Fibroblast of lung (primary cell): ENCODE data around the gene PFKFB4. TPM values are rescaled to one million over a fixed set of nuclear protein-coding genes. Genes with fewer than 3 reads are reported as not detected.

Experiments used
- DNase-seq, 2 donors: peaks; one replicate each; pipeline versions ENCODE4 v3.0.0 to v3.0.0-alpha.2; 2010; ENCODE audit warnings: low read depth in 2 of 2
- H2AFZ ChIP-seq: 2 replicates; pipeline ENCODE4 v1.5.1; 2012; ENCODE audit warnings: low read length, control low read depth, inconsistent platforms
- H3K27ac ChIP-seq: 2 replicates; pipeline ENCODE4 v1.5.1; 2011; ENCODE audit warnings: low read length, control low read depth; ENCODE audit not compliant: insufficient read depth
- H3K27me3 ChIP-seq: 2 replicates; pipeline ENCODE4 v1.5.1; 2011; ENCODE audit warnings: mild to moderate bottlenecking, low read length; ENCODE audit not compliant: control insufficient read depth, insufficient read depth
- H3K36me3 ChIP-seq: 2 replicates; pipeline ENCODE4 v1.5.1; 2011; ENCODE audit warnings: low read length; ENCODE audit not compliant: control insufficient read depth, insufficient read depth
- H3K4me1 ChIP-seq: 2 replicates; pipeline ENCODE4 v1.5.1; 2011; ENCODE audit warnings: low read length; ENCODE audit not compliant: control insufficient read depth, insufficient read depth; ENCODE audit errors: extremely low read depth
- H3K4me2 ChIP-seq: 2 replicates; pipeline ENCODE4 v1.5.1; 2011; ENCODE audit warnings: low read length, control low read depth; ENCODE audit not compliant: insufficient read depth; ENCODE audit errors: extremely low read depth
- H3K4me3 ChIP-seq, 4 experiments: fragments of 200-600 bp in 1 of 4; sonication (generic) in 1 of 4; replicated peaks in 1 of 4; 2 replicates each; pipeline ENCODE4 v1.5.1; 2011 to 2016; ENCODE audit warnings: low read length in 4 of 4, low read depth in 3 of 4, mild to moderate bottlenecking in 3 of 4, control low read depth in 2 of 4, inconsistent platforms in 1 of 4, mixed read lengths in 1 of 4; ENCODE audit not compliant: insufficient read depth in 1 of 4; ENCODE audit errors: control extremely low read depth in 1 of 4
- H3K79me2 ChIP-seq: 2 replicates; pipeline ENCODE4 v1.5.1; 2012; ENCODE audit warnings: mild to moderate bottlenecking, low read length, inconsistent platforms; ENCODE audit not compliant: control insufficient read depth, insufficient read depth
- H3K9ac ChIP-seq: 2 replicates; pipeline ENCODE4 v1.5.1; 2011; ENCODE audit warnings: mild to moderate bottlenecking, low read length, control low read depth; ENCODE audit not compliant: insufficient read depth
- H3K9me3 ChIP-seq: 2 replicates; pipeline ENCODE4 v1.5.1; 2012; ENCODE audit warnings: low read depth, low read length; ENCODE audit not compliant: control insufficient read depth, insufficient read depth
- H4K20me1 ChIP-seq: 2 replicates; pipeline ENCODE4 v1.5.1; 2011; ENCODE audit warnings: low read length; ENCODE audit not compliant: control insufficient read depth, insufficient read depth; ENCODE audit errors: extremely low read depth
- EZH2 ChIP-seq: IDR thresholded peaks from 2 replicates; pipeline ENCODE4 v1.5.1; 2012; ENCODE audit warnings: low read length, control low read depth, mild to moderate bottlenecking; ENCODE audit errors: missing control alignments
- polyA plus RNA-seq, 2 donors: library from polyadenylated mRNA; depleted of rRNA in 1 of 2; stranded (reverse) in 1 of 2; unstranded in 1 of 2; fragments of >200 nt; gene quantifications; 2 replicates each; pipeline ENCODE4 v1.2.1, GENCODE V29; 2011 to 2012; ENCODE audit warnings: missing spikeins in 1 of 2
- total RNA-seq: library from RNA; depleted of rRNA; stranded (reverse); fragments of >200 nt; gene quantifications from 2 replicates; pipeline ENCODE4 v1.2.1, GENCODE V29; 2014
- TF ChIP-seq, protein P1 (sequence below), 2 donors: IDR thresholded peaks in 1 of 2; conservative IDR thresholded peaks in 1 of 2; 1 replicate in 1 of 2; 2 replicates in 1 of 2; pipeline ENCODE4 v1.5.1; 2011 to 2012; ENCODE audit warnings: low read length in 2 of 2, control low read depth in 1 of 2, inconsistent platforms in 1 of 2, low read depth in 1 of 2, mild to moderate bottlenecking in 1 of 2

Gene PFKFB4
- total and polyA plus RNA-seq, 2 donors (not counting 1 experiment from before 2014, with no cell fraction given), result 9.3 to 12.2 TPM

DNA sequence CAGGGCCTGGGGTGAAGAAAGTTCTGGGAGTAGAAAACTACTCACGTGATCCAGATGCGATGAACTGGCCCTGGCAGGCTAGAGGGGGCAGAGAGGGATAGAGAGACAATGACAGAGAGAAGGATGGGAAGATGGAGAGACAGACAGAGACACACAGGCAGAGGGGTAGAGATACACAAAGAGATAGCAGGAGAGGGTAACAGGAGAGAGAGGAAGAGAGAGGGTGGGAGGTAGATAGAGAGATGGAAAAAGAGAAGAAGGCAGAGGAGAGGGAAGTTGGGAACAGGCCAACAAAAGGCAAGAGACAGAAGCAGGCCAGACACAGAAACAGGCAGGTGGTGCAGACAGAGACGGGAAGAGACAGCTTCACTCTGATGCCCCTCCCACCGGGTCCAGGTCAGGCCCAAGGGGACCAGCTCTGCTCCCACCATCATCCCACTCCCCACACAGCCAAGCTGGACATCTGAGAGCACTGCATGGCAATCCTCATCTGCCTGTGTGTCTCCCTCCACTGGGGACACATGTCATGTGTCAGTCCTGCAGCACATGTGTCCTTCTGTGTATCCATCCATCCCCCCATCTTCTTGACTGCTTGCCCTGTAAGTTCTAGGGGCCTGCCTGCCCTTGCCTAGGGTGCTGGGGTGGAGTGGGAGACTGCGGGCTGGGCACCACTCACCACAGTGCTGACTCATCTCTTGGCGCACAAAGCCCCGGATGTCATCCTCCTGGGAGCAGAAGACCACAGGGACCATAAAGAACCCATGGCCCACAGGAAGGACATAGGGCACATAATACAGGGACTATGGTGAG, 9.2 kb upstream of the PFKFB4 start:
- Histone ChIP-seq H3K9me3 (no peaks in the 10 kb centered on the region), H3K79me2 (no peaks in the 10 kb centered on the region), H3K4me2 (no peak overlapping the region), H2AFZ (no peak overlapping the region), H3K27ac (no peak overlapping the region), H3K36me3 (peaks cover 8% of the 10 kb centered on the region), H3K27me3 (no peaks in the 10 kb centered on the region), H4K20me1 (no peaks in the 10 kb centered on the region), H3K4me3 (no peak overlapping the region), H3K4me1 (peaks cover 24% of the 10 kb centered on the region), H3K9ac (no peak overlapping the region)
- DNase-seq, result peak; percentile 73 to 78
- TF ChIP-seq, protein P1, sequence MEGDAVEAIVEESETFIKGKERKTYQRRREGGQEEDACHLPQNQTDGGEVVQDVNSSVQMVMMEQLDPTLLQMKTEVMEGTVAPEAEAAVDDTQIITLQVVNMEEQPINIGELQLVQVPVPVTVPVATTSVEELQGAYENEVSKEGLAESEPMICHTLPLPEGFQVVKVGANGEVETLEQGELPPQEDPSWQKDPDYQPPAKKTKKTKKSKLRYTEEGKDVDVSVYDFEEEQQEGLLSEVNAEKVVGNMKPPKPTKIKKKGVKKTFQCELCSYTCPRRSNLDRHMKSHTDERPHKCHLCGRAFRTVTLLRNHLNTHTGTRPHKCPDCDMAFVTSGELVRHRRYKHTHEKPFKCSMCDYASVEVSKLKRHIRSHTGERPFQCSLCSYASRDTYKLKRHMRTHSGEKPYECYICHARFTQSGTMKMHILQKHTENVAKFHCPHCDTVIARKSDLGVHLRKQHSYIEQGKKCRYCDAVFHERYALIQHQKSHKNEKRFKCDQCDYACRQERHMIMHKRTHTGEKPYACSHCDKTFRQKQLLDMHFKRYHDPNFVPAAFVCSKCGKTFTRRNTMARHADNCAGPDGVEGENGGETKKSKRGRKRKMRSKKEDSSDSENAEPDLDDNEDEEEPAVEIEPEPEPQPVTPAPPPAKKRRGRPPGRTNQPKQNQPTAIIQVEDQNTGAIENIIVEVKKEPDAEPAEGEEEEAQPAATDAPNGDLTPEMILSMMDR (conservative IDR thresholded peaks at IDR 0.05 in 1 of 2, IDR thresholded peaks at IDR 0.05 in 1 of 2; ENCODE audit: low read depth in 1 of 2, low read length in 2 of 2), result no peak
- TF ChIP-seq EZH2, result no peak

DNA sequence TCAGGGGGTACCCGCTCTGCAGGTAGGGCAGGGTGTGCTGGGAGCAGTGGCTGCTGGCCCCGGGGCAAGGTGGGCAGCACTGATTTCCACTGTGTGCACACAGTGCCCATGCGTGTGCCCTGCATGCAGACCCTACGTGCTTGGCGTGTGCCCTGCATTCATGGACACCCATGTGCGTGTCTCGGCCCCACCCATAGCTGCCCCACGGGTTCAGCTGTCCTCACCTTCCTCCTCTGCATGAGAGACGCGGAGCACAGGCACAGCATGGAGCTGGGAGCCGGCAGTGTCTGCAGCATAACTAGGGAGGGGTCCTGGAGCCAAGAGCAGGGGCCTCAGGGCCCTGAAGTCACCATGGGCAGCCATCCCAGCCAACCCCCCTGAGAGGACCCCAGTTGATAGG, 8.6 kb upstream of the PFKFB4 start:
- H3K4me3 ChIP-seq, result no peak overlapping the region
- H3K4me1 ChIP-seq, result peaks cover 30% of the 10 kb centered on the region
- no peak overlapping the region for H3K4me2 ChIP-seq
- no peak overlapping the region for H3K9ac ChIP-seq
- TF ChIP-seq, protein P1 (conservative IDR thresholded peaks at IDR 0.05 in 1 of 2, IDR thresholded peaks at IDR 0.05 in 1 of 2; ENCODE audit: low read depth in 1 of 2, low read length in 2 of 2), result no peak
- no peak for TF ChIP-seq EZH2
- DNase-seq, result no peak
- H3K27ac ChIP-seq, result no peak overlapping the region
- no peak overlapping the region for H2AFZ ChIP-seq
- no peaks in the 10 kb centered on the region for H3K79me2 ChIP-seq
- H4K20me1 ChIP-seq, result no peaks in the 10 kb centered on the region
- H3K36me3 ChIP-seq, result peaks cover 8% of the 10 kb centered on the region
- no peaks in the 10 kb centered on the region for H3K27me3 ChIP-seq
- no peaks in the 10 kb centered on the region for H3K9me3 ChIP-seq

DNA sequence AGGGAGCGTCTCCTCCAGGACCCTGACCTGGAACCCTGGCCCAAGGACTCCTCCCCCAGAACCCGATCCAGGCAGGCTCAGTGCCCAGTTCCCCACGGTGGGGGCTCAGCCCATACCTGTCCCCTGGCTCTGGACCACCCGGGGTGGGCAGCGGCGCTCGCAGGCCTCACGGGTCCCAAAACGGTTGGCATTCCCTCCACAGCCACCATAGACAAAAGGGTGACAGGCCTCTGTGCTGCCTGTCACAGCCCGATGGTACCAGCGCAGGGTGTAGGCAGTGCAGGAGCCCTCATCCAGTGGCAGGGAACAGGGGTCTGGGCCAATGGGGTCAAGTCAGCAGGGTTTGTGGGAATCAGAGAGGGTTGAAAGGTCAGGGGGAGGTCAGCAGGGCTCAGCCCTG, 8.1 kb upstream of the PFKFB4 start:
- Histone ChIP-seq H3K4me1 (peaks cover 36% of the 10 kb centered on the region), H3K36me3 (peaks cover 8% of the 10 kb centered on the region)

More for the DNA sequence above, 8.1 kb upstream of the PFKFB4 start:
- H3K79me2 ChIP-seq, result no peaks in the 10 kb centered on the region
- no peaks in the 10 kb centered on the region for H4K20me1 ChIP-seq
- H3K27ac ChIP-seq, result no peak overlapping the region
- TF ChIP-seq, protein P1 (conservative IDR thresholded peaks at IDR 0.05 in 1 of 2, IDR thresholded peaks at IDR 0.05 in 1 of 2; ENCODE audit: low read depth in 1 of 2, low read length in 2 of 2), result no peak
- no peak for TF ChIP-seq EZH2
- H3K27me3 ChIP-seq, result no peaks in the 10 kb centered on the region
- no peak overlapping the region for H3K4me3 ChIP-seq
- no peaks in the 10 kb centered on the region for H3K9me3 ChIP-seq
- no peak overlapping the region for H2AFZ ChIP-seq
- no peak overlapping the region for H3K9ac ChIP-seq
- no peak overlapping the region for H3K4me2 ChIP-seq
- no peak for DNase-seq
